Left renal pelvis (tissue), 4 donors: Measurements from ENCODE around the gene PHAF1. TPM values are rescaled to one million over a fixed set of nuclear protein-coding genes. Genes with fewer than 3 reads are reported as not detected.

Source experiments
- DNase-seq, 4 donors: peaks; one replicate each; pipeline ENCODE4 v3.0.0-alpha.2; 2013; ENCODE audit warnings: low read depth in 4 of 4, low spot score in 3 of 4
- polyA plus RNA-seq, 4 donors: library from polyadenylated mRNA; unstranded; fragments of 120-200 nt; gene quantifications; one replicate each; pipeline ENCODE4 v1.2.1, GENCODE V29; 2013; ENCODE audit not compliant: insufficient read length in 4 of 4

Gene PHAF1
- polyA plus RNA-seq, 4 donors: 21.4 to 28.3 (median 24.6) TPM

- no peak for DNase-seq
These were observed 51.9 kb downstream of the PHAF1 start for GRCh38 chr16:67161595-67162058.

- DNase-seq: no peak
These were observed 52.9 kb downstream of the PHAF1 start for GRCh38 chr16:67162506-67163163.

DNA sequence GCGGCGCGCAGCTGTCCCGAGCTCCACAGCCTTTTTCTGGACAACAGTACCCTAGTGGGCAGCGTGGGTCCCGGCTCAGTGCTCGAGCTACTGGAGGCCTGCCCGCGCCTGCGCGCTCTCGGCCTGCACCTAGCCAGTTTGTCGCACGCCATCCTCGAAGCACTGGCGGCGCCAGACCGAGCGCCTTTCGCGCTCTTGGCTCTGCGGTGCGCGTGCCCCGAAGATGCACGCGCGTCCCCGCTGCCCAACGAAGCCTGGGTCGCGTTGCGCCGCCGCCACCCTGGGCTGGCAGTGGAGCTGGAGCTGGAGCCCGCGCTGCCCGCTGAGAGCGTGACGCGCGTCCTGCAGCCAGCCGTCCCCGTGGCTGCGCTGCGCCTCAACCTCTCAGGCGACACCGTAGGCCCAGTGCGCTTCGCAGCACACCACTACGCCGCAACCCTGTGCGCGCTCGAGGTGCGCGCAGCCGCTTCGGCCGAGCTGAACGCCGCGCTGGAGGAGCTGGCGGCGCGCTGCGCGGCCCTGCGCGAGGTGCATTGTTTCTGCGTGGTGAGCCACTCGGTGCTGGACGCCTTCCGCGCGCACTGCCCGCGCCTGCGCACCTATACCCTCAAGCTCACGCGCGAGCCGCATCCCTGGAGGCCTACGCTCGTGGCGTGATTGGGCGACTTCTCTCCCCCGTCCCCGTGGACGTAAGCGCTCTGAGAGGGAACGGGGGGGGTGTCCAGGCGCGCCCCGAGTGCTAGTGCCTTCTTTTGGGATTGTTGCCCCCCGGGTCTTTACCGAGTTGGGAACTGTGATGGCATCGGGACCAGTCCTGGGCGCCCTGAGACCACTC, 53.6 kb downstream of the PHAF1 start:
- DNase-seq: no peak

DNA sequence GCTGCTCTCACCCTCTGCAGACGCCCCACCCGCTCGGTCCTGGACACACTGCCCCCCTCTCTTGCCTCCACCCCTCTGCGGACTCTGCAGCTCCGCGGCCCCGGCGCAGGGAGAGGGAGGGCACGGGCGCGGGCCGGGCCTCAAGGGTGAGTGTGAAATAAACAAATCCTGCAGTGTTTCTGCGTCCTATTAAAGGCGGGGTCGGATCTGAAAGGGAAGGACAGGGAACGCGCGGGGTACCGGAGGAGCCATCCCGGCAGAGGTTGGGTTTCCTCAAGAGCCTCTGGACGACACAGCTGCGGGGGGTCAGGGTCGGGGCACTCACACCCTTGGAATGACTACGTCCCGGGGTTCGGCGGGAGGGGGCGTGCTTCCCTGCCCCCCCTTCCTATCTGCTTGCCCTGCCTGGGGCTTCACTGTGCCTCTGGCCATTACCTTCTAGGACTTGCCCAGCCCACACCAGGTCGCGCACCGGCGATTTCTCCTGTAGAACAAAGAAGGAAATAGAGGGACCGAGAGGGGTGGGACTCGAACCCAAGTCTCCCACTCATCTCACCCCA, 54.3 kb downstream of the PHAF1 start:
- no peak for DNase-seq

GRCh38 chr16:67164599-67165061, 54.9 kb downstream of the PHAF1 start, which contains the start of gene HSF4:
HSF4 (plus strand) TSS chr16:67164745; CDS start chr16:67164812, 67 bp downstream.
- DNase-seq: no peak

- DNase-seq: no peak
These were observed 55.7 kb downstream of the PHAF1 start for GRCh38 chr16:67165121-67166078.

- DNase-seq: no peak
These were observed 56.4 kb downstream of the PHAF1 start for GRCh38 chr16:67166110-67166547.

- no peak for DNase-seq
These were observed 56.9 kb downstream of the PHAF1 start for GRCh38 chr16:67166598-67167168.

DNA sequence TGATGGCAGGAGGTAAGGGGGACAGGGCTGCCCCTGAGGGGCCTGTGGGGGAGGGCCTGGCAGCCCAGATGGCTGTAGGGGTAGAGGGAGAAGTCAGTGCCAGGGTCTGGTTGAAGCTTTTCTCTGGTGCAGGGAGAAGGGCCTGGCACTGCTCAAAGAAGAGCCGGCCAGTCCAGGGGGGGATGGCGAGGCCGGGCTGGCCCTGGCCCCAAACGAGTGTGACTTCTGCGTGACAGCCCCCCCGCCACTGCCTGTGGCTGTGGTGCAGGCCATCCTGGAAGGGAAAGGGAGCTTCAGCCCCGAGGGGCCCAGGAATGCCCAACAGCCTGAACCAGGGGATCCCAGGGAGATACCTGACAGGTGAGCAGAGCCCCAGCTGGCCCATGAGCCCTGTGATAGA, 57.8 kb downstream of the PHAF1 start:
- no peak for DNase-seq

DNA sequence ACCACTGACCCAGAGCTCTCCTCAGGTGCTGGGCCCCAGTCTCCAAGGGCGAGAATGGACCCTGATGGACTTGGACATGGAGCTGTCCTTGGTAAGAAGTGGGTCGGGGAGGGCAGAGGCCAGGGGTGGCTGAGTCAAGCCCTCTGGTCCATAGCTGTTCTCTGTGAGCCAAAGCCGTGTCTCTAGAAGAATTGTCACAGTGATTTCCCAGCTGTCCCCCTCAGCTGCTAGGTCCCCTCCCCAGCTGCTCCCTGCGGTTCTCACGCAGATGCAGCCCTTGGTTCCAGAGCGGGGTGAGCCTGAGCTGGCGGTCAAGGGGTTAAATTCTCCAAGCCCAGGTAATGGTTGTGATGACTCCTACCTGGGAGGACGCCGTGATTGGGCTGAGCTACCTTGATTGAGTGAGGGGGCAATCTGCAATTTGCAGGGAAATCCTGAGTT, 59.3 kb downstream of the PHAF1 start:
- no peak for DNase-seq

- no peak for DNase-seq
These were observed 60.0 kb downstream of the PHAF1 start for GRCh38 chr16:67169642-67170167.

DNA sequence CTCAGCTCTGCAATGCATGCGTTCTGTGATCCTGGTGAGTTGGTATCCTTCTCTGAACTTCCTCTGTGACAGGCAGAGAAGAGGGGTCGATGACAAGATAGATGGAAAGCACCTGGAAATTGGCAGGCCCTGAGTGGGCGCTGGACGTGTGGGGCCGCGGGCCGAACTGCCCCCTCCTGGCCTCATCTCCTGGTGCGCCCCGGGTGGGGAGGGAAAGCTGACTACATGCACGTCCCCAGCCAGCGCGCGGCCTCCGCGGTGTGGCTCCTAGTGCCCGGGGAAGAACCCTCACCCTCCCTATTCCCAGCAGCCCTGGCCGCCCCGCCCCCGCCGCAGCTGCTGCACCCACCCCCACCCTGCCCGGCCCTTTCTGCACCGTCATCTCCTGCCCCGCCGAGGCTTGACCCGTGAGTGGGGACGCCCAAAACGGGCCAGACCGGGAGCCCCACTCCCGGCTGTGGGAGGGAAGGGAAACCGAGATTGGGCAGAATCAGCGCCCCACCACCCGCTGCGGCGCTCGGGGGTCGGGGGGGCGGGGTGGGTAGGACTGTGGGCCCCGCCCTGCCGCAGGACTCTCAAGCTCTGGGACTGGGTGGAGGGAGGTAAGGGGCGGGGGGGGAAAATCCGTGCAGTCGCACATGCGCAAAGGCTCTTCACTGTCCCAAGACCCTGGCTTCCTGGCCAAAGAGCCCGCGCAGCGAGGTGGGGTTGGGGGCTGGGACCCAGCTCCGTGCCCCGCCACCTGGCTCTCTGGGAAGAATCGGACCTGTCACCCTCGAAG, 60.6 kb downstream of the PHAF1 start, which contains the start of gene NOL3:
Gene NOL3, plus strand, starts transcription at position 371 of the 781 bp plus-strand sequence.
- no peak for DNase-seq

- no peak for DNase-seq
These were observed 61.4 kb downstream of the PHAF1 start for GRCh38 chr16:67170949-67171649.

- no peak for DNase-seq
These were observed 63.6 kb downstream of the PHAF1 start for GRCh38 chr16:67173323-67173722.

DNA sequence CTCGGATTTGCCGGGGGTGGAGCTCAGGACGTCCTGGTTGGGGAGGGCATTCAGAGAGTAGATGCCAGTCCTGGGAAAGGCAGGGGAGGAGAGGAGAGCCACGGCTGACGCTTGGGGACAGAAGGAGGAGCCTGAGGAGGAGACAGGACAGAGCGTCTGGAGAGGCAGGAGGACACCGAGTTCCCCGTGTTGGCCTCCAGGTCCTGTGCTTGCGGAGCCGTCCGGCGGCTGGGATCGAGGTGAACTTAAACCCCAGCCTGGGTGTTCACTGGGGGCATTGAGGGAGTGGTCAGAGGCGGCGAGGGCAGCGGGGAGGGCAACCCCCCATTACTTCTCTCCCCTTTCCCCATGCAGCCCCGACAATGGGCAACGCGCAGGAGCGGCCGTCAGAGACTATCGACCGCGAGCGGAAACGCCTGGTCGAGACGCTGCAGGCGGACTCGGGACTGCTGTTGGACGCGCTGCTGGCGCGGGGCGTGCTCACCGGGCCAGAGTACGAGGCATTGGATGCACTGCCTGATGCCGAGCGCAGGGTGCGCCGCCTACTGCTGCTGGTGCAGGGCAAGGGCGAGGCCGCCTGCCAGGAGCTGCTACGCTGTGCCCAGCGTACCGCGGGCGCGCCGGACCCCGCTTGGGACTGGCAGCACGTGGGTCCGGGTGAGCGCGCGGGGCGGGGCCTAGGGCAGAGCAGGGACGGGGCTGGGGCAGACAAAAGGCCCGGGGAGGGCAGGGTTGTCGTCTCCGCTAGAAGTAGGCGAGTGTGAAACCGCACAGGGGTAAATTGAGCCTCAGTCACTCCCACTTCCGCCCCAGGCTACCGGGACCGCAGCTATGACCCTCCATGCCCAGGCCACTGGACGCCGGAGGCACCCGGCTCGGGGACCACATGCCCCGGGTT, 64.3 kb downstream of the PHAF1 start:
- DNase-seq: no peak

DNA sequence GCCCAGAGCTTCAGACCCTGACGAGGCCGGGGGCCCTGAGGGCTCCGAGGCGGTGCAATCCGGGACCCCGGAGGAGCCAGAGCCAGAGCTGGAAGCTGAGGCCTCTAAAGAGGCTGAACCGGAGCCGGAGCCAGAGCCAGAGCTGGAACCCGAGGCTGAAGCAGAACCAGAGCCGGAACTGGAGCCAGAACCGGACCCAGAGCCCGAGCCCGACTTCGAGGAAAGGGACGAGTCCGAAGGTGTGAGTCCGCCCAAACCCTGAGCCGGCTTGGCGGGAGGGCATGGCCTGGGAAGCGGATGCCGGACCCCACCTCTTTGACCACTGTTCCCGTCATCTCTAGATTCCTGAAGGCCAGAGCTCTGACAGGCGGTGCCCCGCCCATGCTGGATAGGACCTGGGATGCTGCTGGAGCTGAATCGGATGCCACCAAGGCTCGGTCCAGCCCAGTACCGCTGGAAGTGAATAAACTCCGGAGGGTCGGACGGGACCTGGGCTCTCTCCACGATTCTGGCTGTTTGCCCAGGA, 65.0 kb downstream of the PHAF1 start:
- DNase-seq: no peak

DNA sequence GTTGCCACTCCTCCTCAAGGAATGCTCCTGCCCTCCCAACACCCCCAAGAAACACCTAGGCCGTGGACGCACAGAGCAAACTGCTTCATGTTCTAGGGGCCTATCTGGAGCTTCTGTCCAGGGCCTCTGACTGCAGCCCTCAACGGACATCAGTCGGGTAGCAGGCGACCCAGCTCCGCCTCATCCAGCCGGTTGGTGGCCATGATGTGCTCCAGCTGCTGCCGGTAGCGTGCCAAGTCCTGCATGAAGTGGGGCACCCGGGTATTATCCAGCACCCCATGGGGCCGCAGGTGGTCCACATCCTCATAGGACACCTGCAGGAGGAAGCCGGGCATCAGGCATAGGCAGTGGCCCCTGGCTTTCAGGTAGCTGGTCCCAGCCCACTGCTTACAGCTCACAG, 66.9 kb downstream of the PHAF1 start:
- no peak for DNase-seq
